ENCODE data around the gene TUSC2. TPM values are rescaled to one million over a fixed set of nuclear protein-coding genes. Genes with fewer than 3 reads are reported as not detected.
A peak's percentile ranks its signal among the peaks of the same experiment; 100 is the strongest.

TUSC2 gene, protein sequence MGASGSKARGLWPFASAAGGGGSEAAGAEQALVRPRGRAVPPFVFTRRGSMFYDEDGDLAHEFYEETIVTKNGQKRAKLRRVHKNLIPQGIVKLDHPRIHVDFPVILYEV
- total RNA-seq (2014; rRNA removed; shearing (Covaris generic)), result 32.4 and 34.4 TPM in 2 replicates
- polyA plus RNA-seq (2015; cell fraction: cytosol; rRNA removed), result 110 and 113 TPM in 2 replicates
- polyA plus RNA-seq (2015; cell fraction: nucleus; rRNA removed), result 18.0 and 21.6 TPM in 2 replicates

- in situ Hi-C loops (cut with HindIII; ENCODE audit: low pct_unique_long_range_greater_than_20kb, low sequenced_read_pairs), result no loop called here
- DNase-seq (ENCODE audit: low read depth, low spot score), result peak; percentile 97
Measured at GRCh38 chr3:50327943-50328691, at the start of gene TUSC2. TSS of gene TUSC2 (minus strand) at chr3:50328223. CDS start at chr3:50328099, 124 bp downstream.

DNA sequence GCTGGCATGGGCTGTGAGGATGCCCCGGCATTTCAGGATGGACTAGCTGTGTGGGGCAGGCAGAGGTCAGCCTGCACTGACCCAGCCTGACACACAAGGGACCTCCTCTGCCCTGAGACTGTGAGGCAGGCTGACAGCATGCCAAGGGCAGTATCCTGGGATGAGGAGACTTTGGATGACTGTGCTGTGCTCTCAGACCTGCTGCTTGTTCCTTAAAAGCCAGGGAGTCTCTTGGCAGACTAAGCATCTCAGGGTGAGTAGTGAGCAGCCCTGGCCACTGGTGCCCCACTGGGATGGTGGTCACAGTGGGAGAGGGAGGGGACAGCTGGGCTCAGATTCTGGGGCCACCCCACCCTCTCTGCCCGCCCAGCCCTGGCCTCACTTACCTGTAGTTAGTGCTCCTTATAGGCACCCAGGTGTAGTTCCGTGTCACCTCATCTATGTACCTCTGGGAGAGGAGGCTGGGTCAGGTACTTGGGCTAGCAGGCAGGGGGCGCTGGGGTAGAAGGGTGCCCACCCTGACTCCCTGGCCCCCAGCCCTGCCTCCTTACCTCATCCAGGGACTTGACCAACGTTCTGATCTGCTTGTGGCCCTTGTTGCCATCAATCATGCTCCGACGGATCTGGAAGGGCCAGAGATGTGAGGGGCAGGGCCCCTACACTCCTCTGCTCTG, 47.4 kb upstream of the TUSC2 start:
- DNase-seq (ENCODE audit: low read depth, low spot score), result no peak
- in situ Hi-C loops (cut with HindIII; ENCODE audit: low pct_unique_long_range_greater_than_20kb, low sequenced_read_pairs), result no loop called here

DNA sequence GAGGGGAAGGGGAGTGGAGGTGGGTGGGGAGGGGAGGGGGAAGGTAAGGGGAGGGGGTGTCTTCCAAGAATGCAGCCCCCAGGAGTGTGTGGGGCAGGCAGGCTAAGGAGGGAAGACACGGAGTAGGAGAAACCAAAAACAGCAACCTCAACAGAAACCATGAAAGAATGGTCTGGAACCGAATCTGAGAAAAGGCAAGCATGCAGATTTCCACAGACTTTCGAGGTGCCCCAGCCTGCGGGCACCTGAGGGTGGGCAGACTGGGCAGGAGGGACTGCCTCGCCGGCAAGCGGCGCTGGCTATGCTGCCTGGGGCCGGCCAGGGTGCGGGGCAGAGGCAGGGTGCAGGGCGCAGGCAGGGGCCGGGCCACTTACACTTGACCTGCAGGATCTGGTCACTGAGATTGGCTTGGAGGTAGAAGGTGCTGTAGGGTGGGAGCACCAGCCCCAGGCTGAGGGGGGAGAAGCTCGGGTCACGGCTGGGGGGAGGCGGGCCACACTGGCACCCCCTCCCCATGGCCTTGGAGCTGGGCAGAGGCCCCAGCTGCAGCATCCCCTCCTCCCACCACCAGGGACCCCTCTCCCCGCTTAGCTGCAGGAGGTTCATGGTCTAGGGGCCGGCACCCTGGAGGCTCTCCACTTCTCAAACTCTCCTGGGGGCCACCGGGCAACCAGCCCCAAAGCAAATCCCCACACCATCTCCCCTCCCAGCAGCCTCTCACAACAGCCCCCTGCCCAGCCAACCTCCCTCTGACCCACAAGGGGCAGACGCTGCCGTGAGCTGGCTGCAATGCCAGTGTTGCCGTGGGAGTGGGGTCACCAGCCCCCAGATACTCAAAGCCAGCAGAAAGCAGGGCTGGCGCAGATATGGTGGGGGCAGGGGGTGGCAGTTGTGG, 46.6 kb upstream of the TUSC2 start:
- in situ Hi-C loops (cut with HindIII; ENCODE audit: low pct_unique_long_range_greater_than_20kb, low sequenced_read_pairs), result no loop called here
- no peak for DNase-seq (ENCODE audit: low read depth, low spot score)

GRCh38 chr3:50373146-50374051, 45.4 kb upstream of the TUSC2 start:
- in situ Hi-C loops (cut with HindIII; ENCODE audit: low pct_unique_long_range_greater_than_20kb, low sequenced_read_pairs), result no loop called here
- no peak for DNase-seq (ENCODE audit: low read depth, low spot score)

- DNase-seq (ENCODE audit: low read depth, low spot score), result no peak
- in situ Hi-C loops (cut with HindIII; ENCODE audit: low pct_unique_long_range_greater_than_20kb, low sequenced_read_pairs), result no loop called here
Measured at GRCh38 chr3:50372349-50372748, 44.3 kb upstream of the TUSC2 start.

GRCh38 chr3:50371133-50371685, 43.2 kb upstream of the TUSC2 start:
- no peak for DNase-seq (ENCODE audit: low read depth, low spot score)
- in situ Hi-C loops (cut with HindIII; ENCODE audit: low pct_unique_long_range_greater_than_20kb, low sequenced_read_pairs), result no loop called here

GRCh38 chr3:50370594-50370993, 42.6 kb upstream of the TUSC2 start:
- in situ Hi-C loops (cut with HindIII; ENCODE audit: low pct_unique_long_range_greater_than_20kb, low sequenced_read_pairs), result no loop called here
- DNase-seq (ENCODE audit: low read depth, low spot score), result peak; percentile 47

DNA sequence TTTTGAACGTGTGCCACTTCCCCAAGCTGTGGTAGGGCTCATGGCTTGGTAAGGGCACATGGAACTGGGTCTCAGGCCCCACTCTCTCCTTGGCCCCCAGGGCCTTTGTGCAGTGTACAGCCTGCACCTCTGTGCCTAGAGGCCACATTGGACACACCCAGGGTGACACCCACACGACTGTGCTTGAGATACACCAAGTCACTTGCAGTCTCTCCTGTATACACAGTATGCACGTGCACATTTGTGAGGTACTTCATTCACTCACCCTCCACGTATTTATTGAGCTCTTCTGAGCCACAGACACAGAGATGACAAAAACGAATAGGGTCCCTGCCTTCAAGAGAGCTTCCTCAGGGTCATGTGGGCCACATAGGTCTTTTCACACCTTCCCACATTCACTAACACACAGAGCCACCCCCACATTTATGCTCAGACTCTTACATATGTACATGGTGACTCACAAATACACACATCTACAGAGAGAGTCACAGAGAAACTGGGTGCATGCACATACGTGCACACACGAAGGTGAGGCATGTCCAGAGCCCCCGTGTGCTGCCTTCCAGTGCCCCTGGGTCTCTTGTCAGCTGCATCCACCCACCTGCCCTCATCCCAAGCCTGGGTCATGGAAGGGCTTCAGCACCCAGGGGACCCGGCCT, 41.1 kb upstream of the TUSC2 start:
- DNase-seq (ENCODE audit: low read depth, low spot score), result no peak
- in situ Hi-C loops (cut with HindIII; ENCODE audit: low pct_unique_long_range_greater_than_20kb, low sequenced_read_pairs), result no loop called here

DNA sequence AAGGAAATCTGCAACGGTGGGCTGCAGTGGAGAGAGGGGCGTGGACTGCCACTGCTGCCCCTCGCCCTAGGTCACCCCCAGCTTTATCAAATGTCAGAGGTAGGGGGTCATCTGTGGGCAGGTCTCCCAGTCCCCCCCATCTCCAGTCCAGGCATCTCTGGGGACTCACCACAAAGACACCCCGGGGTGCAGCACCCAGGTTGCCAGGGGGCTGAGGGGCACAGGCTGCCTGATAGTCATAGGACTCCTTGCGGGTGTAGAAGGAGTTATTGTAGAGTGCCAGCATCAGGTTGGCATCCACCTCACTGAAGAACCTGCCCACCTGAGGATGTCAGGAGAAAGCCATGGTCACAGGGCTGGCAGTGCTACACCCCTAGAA, 37.8 kb upstream of the TUSC2 start:
- no peak for DNase-seq (ENCODE audit: low read depth, low spot score)
- in situ Hi-C loops (cut with HindIII; ENCODE audit: low pct_unique_long_range_greater_than_20kb, low sequenced_read_pairs), result no loop called here

DNA sequence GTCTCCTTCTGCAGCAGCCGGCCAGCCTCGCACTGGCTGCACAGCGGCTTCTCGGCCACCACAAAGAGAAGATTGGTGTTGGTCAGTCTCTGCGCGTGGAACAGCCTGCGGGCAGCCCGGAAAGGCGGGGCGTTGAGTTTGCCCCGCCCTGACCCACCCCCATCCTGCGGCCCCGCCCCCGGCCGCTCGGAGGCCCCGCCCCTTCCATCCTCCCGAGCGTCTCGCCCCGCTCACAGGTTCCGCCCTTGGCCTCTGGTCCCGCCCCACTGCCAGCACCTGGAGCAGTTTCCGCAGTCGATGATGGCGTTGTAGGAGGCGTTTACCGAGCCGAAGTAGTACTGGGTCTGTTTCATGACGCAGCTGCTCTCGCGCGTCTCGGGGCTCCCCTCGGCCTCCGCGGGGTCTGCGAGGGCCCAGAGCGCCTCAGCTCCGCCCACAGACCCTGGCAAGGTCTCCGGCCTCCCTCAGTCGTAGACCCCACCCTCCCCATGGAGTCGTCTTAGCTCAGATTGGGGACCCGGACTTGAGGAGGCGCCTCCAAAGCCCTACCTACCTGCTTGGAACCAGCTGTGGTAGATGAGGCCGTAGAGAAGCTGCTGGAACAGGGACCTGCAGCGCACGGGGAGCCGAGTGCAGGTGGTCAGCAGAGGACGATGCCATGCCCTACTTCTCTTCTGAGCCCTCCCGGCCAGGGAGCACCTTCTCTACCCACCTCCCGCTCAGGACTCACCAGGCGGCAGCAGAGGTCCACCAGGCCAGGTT, 37.2 kb upstream of the TUSC2 start:
- DNase-seq (ENCODE audit: low read depth, low spot score), result peak; percentile 43
- in situ Hi-C loops (cut with HindIII; ENCODE audit: low pct_unique_long_range_greater_than_20kb, low sequenced_read_pairs), result no loop called here

DNA sequence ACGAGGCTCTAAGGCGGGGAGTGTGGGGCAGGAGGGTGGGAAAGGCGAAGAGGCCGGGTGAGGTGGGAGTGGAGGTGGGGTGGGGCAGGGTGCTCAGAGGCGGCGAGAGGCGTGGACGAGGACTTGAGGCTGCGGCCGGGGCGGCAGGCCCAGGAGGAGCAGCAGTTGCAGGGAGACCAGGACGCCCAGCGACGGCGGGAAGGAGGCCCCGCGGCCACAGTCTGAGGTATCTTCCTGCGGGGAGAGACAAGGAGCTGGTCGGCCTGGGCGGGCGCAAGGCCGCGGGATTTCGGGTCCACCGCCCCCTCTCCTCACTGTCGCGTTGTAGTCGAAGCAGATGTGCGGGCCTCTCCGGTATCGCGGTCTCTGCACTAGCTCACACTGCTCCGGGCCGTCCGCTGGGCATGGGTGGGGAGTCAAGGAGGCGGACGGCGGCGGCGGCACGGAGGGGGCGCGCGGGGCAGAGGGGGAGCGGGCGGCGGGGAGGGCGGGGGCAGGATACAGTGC, 36.6 kb upstream of the TUSC2 start:
- no peak for DNase-seq (ENCODE audit: low read depth, low spot score)
- in situ Hi-C loops (cut with HindIII; ENCODE audit: low pct_unique_long_range_greater_than_20kb, low sequenced_read_pairs), result no loop called here

GRCh38 chr3:50359760-50360110, 31.7 kb upstream of the TUSC2 start:
- no peak for DNase-seq (ENCODE audit: low read depth, low spot score)
- in situ Hi-C loops (cut with HindIII; ENCODE audit: low pct_unique_long_range_greater_than_20kb, low sequenced_read_pairs), result no loop called here

DNA sequence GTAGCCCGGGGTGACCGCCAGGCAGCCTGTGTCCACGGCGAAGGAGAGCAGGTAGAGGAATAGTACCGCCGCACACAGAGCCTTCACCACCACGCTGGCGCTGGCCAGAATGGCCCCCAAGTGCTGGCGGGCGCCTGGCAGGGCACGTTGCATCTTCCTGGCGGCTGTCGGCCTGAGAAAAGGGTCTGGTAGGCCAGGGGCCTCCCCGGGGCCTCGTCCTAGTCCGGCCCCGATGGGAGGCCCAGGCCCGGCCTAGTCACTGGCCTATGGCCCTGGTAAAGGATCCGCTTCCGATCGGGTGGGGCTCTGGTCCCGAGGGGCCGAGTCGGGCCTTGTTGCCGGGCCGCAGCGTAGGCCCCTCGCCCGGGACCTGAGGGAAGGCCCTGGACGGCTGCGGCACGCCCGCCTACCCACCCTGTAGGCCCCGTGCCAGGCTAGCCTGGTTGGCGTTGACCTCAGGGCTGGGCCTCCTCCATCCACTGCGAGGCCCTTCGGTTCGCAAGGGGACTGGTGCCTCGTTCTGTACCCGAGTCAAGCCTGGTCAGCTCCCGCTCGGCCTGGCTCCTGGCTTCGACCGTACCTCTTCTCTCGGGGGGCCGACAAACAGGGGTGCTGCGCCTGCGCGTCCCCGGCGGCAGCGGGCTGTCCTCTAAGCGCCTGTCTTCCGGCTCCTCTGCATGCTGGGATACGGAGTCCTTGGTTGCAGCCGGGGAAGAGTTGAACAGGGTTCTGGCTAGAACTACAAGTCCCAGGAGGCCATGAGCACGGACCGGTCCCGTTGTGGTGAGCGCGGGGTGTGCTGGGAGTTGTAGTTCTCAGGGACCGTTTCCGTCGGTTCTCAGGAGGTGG, 31.1 kb upstream of the TUSC2 start, which contains the start of gene TMEM115:
TSS of gene TMEM115 (minus strand) at position 611 of the 849 bp plus-strand sequence. CDS start at position 153, 458 bp downstream.
- in situ Hi-C loops (cut with HindIII; ENCODE audit: low pct_unique_long_range_greater_than_20kb, low sequenced_read_pairs), result no loop called here

DNA sequence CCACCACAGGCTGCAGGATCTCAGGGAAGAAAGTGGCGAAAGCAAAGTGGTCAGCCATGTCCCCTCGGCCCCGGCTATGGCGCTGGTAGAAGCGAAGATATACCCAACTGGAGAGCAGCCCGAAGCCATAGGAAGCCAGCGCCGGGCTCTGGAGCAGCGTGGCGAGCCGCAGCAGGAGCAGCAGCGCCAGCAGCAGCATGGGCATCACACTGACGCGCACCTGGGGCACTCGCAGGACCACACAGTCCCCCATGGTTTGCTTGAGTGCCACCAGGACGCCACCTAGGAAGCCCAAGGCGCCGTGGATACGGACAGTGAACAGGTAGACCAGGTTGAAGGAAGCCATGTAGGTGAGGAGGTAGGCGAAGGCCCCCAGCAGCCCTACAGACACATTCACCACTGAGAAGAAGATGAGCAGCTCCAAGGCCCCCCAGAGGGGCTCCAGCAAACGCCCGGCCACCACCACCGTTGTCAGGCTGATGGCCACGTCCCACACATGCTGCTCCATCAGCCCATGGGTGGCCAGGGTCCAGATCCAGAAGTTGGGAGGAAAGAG, 30.4 kb upstream of the TUSC2 start:
- no peak for DNase-seq (ENCODE audit: low read depth, low spot score)
- in situ Hi-C loops (cut with HindIII; ENCODE audit: low pct_unique_long_range_greater_than_20kb, low sequenced_read_pairs), result no loop called here

More for the DNA sequence above, 31.1 kb upstream of the TUSC2 start, which contains the start of gene TMEM115:
- DNase-seq (ENCODE audit: low read depth, low spot score), result peak; percentile 99

Data from SK-MEL-5 (cell line).